OCI-LY3 (cell line): ENCODE data around the gene PCP4L1.

ENCODE experiments used
- CTCF ChIP-seq: fragments of 200-600, 300-600 bp; sonication (generic); IDR thresholded peaks from 2 replicates; pipeline ENCODE4 v1.5.1; 2014; ENCODE audit warnings: antibody characterized with exemption, low read length, low read depth
- EZH2phosphoT487 ChIP-seq: fragments of 200-600 bp; shearing (Covaris generic); IDR thresholded peaks from 2 replicates; pipeline ENCODE4 v1.6.1; 2018; ENCODE audit warnings: antibody characterized with exemption, mixed run types, low read depth

- TF ChIP-seq CTCF (no peak), EZH2phosphoT487 (no peak)
Observed at GRCh38 chr1:161285521-161285920, 27.0 kb downstream of the PCP4L1 start.
